Mesendoderm (in vitro differentiated cells): ENCODE measurements around the gene TK1.

Experiments used
- DNase-seq: peaks from one replicate; pipeline ENCODE4 v3.0.0; 2013
- H2AK5ac ChIP-seq: 2 replicates; pipeline ENCODE4 v1.6.1; 2013; ENCODE audit warnings: low read length, inconsistent platforms
- H2BK120ac ChIP-seq: 2 replicates; pipeline ENCODE4 v1.6.1; 2013; ENCODE audit warnings: low read depth, mild to moderate bottlenecking, low read length, moderate library complexity, mixed read lengths
- H2BK15ac ChIP-seq: replicated peaks from 2 replicates; pipeline ENCODE4 v1.6.1; 2013; ENCODE audit warnings: low read depth, mild to moderate bottlenecking, moderate library complexity
- H2BK5ac ChIP-seq: 2 replicates; pipeline ENCODE4 v1.6.1; 2013; ENCODE audit warnings: low read length, inconsistent platforms
- H3K18ac ChIP-seq: 2 replicates; pipeline ENCODE4 v1.6.1; 2013; ENCODE audit warnings: mild to moderate bottlenecking, low read length, mixed read lengths
- H3K23ac ChIP-seq: one replicate; pipeline ENCODE4 v1.6.1; 2013; ENCODE audit warnings: low read length
- H3K27ac ChIP-seq: 2 replicates; pipeline ENCODE4 v1.5.1; 2013; ENCODE audit warnings: low read depth, mild to moderate bottlenecking, inconsistent platforms, low read length, moderate library complexity
- H3K27me3 ChIP-seq: 2 replicates; pipeline ENCODE4 v1.6.1; 2013; ENCODE audit warnings: low read length, control low read depth, mild to moderate bottlenecking, inconsistent platforms; ENCODE audit not compliant: insufficient read depth, poor library complexity
- H3K36me3 ChIP-seq: 2 replicates; pipeline ENCODE4 v1.6.1; 2013; ENCODE audit warnings: low read length, inconsistent platforms; ENCODE audit not compliant: control insufficient read depth, insufficient read depth
- H3K4ac ChIP-seq: one replicate; pipeline ENCODE4 v1.6.1; 2013; ENCODE audit warnings: low read depth, mild to moderate bottlenecking, low read length, moderate library complexity
- H3K4me1 ChIP-seq: 2 replicates; pipeline ENCODE4 v1.6.1; 2013; ENCODE audit warnings: low read depth, low read length, inconsistent platforms; ENCODE audit not compliant: control insufficient read depth
- H3K4me2 ChIP-seq: 2 replicates; pipeline ENCODE4 v1.6.1; 2013; ENCODE audit warnings: low read length
- H3K4me3 ChIP-seq: 2 replicates; pipeline ENCODE4 v1.5.1; 2013; ENCODE audit warnings: mild to moderate bottlenecking, low read length
- H3K56ac ChIP-seq: one replicate; pipeline ENCODE4 v1.6.1; 2013; ENCODE audit warnings: low read length
- H3K79me1 ChIP-seq: 2 replicates; pipeline ENCODE4 v1.6.1; 2013; ENCODE audit warnings: low read length, inconsistent platforms
- H3K79me2 ChIP-seq: 2 replicates; pipeline ENCODE4 v1.6.1; 2013; ENCODE audit warnings: mild to moderate bottlenecking, low read length; ENCODE audit not compliant: control insufficient read depth, insufficient read depth
- H3K9ac ChIP-seq: 2 replicates; pipeline ENCODE4 v1.6.1; 2013; ENCODE audit warnings: low read length, inconsistent platforms
- H4K5ac ChIP-seq: one replicate; pipeline ENCODE4 v1.6.1; 2013; ENCODE audit warnings: low read length
- H4K8ac ChIP-seq: one replicate; pipeline ENCODE4 v1.6.1; 2013; ENCODE audit warnings: low read depth, mild to moderate bottlenecking, control low read depth, low read length, moderate library complexity
- WGBS: extraction: QIAGEN DNeasy Blood & Tissue Kit; methylation state at CpG from one replicate; pipeline ENCODE4 v1.1.7; 2013; ENCODE audit warnings: low lambda C conversion rate, missing lambda C conversion rate; ENCODE audit not compliant: insufficient coverage; ENCODE audit errors: extremely low coverage; 5-methylcytosine and 5-hydroxymethylcytosine counted together

Gene TK1

DNA sequence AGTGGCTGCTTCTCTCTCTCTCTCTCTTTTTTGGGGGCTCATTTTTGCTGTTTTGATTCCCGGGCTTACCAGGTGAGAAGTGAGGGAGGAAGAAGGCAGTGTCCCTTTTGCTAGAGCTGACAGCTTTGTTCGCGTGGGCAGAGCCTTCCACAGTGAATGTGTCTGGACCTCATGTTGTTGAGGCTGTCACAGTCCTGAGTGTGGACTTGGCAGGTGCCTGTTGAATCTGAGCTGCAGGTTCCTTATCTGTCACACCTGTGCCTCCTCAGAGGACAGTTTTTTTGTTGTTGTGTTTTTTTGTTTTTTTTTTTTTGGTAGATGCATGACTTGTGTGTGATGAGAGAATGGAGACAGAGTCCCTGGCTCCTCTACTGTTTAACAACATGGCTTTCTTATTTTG lies 36.9 kb upstream of the TK1 start:
- no peak overlapping the region for H2BK120ac ChIP-seq
- no peak overlapping the region for H2AK5ac ChIP-seq
- no peak overlapping the region for H2BK15ac ChIP-seq
- WGBS: no CpG with 5 or more reads among the region's 3 CpGs
- DNase-seq: no peak
- no peak overlapping the region for H3K18ac ChIP-seq
- no peak overlapping the region for H3K9ac ChIP-seq
- no peak overlapping the region for H3K23ac ChIP-seq
- H3K4me1 ChIP-seq: no peaks in the 10 kb centered on the region
- H3K36me3 ChIP-seq: peaks cover 4% of the 10 kb centered on the region
- H4K5ac ChIP-seq: no peak overlapping the region
- H4K8ac ChIP-seq: no peak overlapping the region
- no peaks in the 10 kb centered on the region for H3K79me2 ChIP-seq
- no peak overlapping the region for H2BK5ac ChIP-seq
- H3K27me3 ChIP-seq: no peaks in the 10 kb centered on the region
- no peak overlapping the region for H3K4me3 ChIP-seq
- H3K79me1 ChIP-seq: peaks cover 3% of the 10 kb centered on the region
- H3K56ac ChIP-seq: no peak overlapping the region
- H3K27ac ChIP-seq: no peak overlapping the region
- H3K4me2 ChIP-seq: no peak overlapping the region
- H3K4ac ChIP-seq: no peak overlapping the region

DNA sequence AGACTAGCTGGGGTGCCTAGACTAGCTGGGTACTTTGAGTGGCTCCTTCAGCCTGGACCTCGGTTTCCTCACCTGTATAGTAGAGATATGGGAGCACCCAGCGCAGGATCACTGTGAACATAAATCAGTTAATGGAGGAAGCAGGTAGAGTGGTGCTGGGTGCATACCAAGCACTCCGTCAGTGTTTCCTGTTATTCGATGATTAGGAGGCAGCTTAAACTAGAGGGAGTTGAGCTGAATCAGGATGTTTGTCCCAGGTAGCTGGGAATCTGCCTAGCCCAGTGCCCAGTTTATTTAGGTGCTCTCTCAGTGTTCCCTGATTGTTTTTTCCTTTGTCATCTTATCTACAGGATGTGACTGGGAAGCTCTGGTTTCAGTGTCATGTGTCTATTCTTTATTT lies 36.2 kb upstream of the TK1 start:
- Histone ChIP-seq H2BK5ac (no peak overlapping the region), H3K79me1 (peaks cover 3% of the 10 kb centered on the region), H3K18ac (no peak overlapping the region), H3K4me1 (no peaks in the 10 kb centered on the region), H3K23ac (no peak overlapping the region), H4K5ac (no peak overlapping the region), H3K4ac (no peak overlapping the region), H3K79me2 (no peaks in the 10 kb centered on the region), H3K36me3 (peaks cover 4% of the 10 kb centered on the region), H3K27ac (no peak overlapping the region), H2BK120ac (no peak overlapping the region), H2BK15ac (no peak overlapping the region), H3K27me3 (no peaks in the 10 kb centered on the region), H3K56ac (no peak overlapping the region), H3K4me2 (no peak overlapping the region), H4K8ac (no peak overlapping the region), H3K4me3 (no peak overlapping the region), H3K9ac (no peak overlapping the region), H2AK5ac (no peak overlapping the region)
- no peak for DNase-seq
- WGBS: no CpG with 5 or more reads among the region's 4 CpGs

DNA sequence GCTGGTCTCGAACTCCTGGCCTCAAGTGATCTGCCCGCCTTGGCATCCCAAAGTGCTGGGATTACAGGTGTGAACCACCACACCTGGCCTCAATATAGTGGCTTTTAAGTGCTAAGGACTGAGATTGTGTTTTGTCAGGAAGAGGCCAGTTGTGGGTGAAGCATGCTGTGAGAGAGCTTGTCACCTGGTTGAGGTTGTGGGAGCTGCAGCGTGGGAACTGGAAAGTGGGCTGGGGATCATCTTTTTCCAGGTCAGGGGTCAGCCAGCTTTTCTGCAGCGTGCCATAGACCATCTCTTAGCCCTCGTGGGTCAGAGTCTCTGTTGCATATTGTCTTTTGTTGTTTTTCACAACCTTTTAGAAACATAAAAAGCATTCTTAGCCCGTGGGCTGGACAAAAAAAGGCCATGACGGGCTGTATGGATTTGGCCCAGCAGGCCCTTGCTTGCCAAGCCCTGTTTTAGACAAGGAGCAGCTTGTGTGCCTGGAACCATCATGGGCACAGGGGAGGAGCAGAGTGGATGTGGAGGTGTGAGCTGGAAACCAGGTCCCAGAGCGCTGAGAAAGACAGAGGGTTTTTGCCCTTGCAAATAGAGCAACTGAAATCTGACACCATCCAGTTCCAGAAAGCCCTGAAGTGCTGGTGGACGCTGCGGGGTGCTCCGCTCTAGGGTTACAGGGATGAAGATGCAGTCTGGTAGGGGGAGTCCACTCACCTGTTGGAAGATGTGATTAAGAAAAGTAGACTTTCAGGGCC lies 32.7 kb upstream of the TK1 start:
- no peaks in the 10 kb centered on the region for H3K27me3 ChIP-seq
- H3K27ac ChIP-seq: no peak overlapping the region
- no peak overlapping the region for H2BK5ac ChIP-seq
- no peak overlapping the region for H3K4ac ChIP-seq
- DNase-seq: peak; percentile 38
- no peak overlapping the region for H2BK15ac ChIP-seq
- no peak overlapping the region for H2BK120ac ChIP-seq
- no peaks in the 10 kb centered on the region for H3K4me1 ChIP-seq
- H2AK5ac ChIP-seq: no peak overlapping the region
- H3K23ac ChIP-seq: no peak overlapping the region
- no peak overlapping the region for H3K9ac ChIP-seq
- peaks cover 7% of the 10 kb centered on the region for H3K36me3 ChIP-seq
- H3K56ac ChIP-seq: no peak overlapping the region
- WGBS: no CpG with 5 or more reads among the region's 11 CpGs
- peaks cover 8% of the 10 kb centered on the region for H3K79me1 ChIP-seq
- no peak overlapping the region for H4K8ac ChIP-seq
- H3K4me3 ChIP-seq: no peak overlapping the region
- no peak overlapping the region for H4K5ac ChIP-seq
- no peak overlapping the region for H3K4me2 ChIP-seq
- H3K79me2 ChIP-seq: peaks cover 15% of the 10 kb centered on the region
- no peak overlapping the region for H3K18ac ChIP-seq

DNA sequence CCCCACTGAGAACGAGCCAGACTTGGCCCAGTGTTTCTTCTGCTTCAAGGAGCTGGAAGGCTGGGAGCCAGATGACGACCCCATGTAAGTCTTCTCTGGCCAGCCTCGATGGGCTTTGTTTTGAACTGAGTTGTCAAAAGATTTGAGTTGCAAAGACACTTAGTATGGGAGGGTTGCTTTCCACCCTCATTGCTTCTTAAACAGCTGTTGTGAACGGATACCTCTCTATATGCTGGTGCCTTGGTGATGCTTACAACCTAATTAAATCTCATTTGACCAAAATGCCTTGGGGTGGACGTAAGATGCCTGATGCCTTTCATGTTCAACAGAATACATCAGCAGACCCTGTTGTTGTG lies 27.8 kb upstream of the TK1 start:
- Histone ChIP-seq H3K79me2 (peaks cover 19% of the 10 kb centered on the region), H4K5ac (no peak overlapping the region), H3K27ac (no peak overlapping the region), H3K9ac (peak overlapping the region; percentile 69), H2AK5ac (no peak overlapping the region), H3K4me3 (peak overlapping the region; percentile 34), H3K4me1 (no peaks in the 10 kb centered on the region), H3K23ac (no peak overlapping the region), H2BK15ac (no peak overlapping the region), H3K27me3 (no peaks in the 10 kb centered on the region), H2BK120ac (peak overlapping the region; percentile 28), H3K18ac (peak overlapping the region; percentile 72), H3K56ac (peak overlapping the region; percentile 97), H2BK5ac (no peak overlapping the region), H3K36me3 (peaks cover 3% of the 10 kb centered on the region), H4K8ac (no peak overlapping the region), H3K4me2 (peak overlapping the region; percentile 47), H3K79me1 (peaks cover 8% of the 10 kb centered on the region), H3K4ac (peak overlapping the region; percentile 97)
- WGBS: no CpG with 5 or more reads among the region's 5 CpGs
- no peak for DNase-seq

DNA sequence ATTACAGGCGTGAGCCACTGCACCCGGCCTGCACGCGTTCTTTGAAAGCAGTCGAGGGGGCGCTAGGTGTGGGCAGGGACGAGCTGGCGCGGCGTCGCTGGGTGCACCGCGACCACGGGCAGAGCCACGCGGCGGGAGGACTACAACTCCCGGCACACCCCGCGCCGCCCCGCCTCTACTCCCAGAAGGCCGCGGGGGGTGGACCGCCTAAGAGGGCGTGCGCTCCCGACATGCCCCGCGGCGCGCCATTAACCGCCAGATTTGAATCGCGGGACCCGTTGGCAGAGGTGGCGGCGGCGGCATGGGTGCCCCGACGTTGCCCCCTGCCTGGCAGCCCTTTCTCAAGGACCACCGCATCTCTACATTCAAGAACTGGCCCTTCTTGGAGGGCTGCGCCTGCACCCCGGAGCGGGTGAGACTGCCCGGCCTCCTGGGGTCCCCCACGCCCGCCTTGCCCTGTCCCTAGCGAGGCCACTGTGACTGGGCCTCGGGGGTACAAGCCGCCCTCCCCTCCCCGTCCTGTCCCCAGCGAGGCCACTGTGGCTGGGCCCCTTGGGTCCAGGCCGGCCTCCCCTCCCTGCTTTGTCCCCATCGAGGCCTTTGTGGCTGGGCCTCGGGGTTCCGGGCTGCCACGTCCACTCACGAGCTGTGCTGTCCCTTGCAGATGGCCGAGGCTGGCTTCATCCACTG lies 27.3 kb upstream of the TK1 start, which contains the start of gene BIRC5:
TSS of gene BIRC5 (plus strand) at position 238 of the 690 bp plus-strand sequence. CDS start at position 302, 64 bp downstream.
- Histone ChIP-seq H3K4ac (peak within 1 kb of the TSS; percentile 97), H3K18ac (peak within 1 kb of the TSS; percentile 72), H3K4me1 (no peaks in the 10 kb centered on the region), H3K79me2 (peaks cover 19% of the 10 kb centered on the region), H3K36me3 (peaks cover 3% of the 10 kb centered on the region), H3K4me3 (peak within 1 kb of the TSS; percentile 34), H3K9ac (peak within 1 kb of the TSS; percentile 69), H3K27me3 (no peaks in the 10 kb centered on the region), H3K79me1 (peaks cover 5% of the 10 kb centered on the region), H3K23ac (no peak within 1 kb of the TSS), H2AK5ac (no peak within 1 kb of the TSS), H2BK5ac (no peak within 1 kb of the TSS), H2BK120ac (peak within 1 kb of the TSS; percentile 28), H4K5ac (no peak within 1 kb of the TSS), H4K8ac (no peak within 1 kb of the TSS), H3K27ac (no peak within 1 kb of the TSS), H3K56ac (peak within 1 kb of the TSS; percentile 97), H3K4me2 (peak within 1 kb of the TSS; percentile 47), H2BK15ac (no peak within 1 kb of the TSS)
- no CpG with 5 or more reads among the region's 60 CpGs for WGBS
- DNase-seq: peak; percentile 93
